Heart left ventricle (tissue), 13 donors: Measurements from ENCODE around the gene RUSF1.

Experiments
- CTCF ChIP-seq, 12 donors: fragments of 200-600 bp; sonication (generic) in 4 of 12; IDR thresholded peaks; one replicate each; pipeline versions ENCODE4 v1.5.0 to v1.8.0; 2018 to 2022; ENCODE audit warnings: antibody characterized with exemption in 12 of 12, mild to moderate bottlenecking in 5 of 12
- POLR2A ChIP-seq, 2 donors: fragments of 450-650 bp; IDR thresholded peaks; one replicate each; pipeline ENCODE4 v1.6.1; 2017; ENCODE audit warnings: antibody characterized with exemption in 2 of 2, mild to moderate bottlenecking in 2 of 2, moderate library complexity in 2 of 2
- donor health status: ischemic (EF 13 %, LVEDD 7.1; RV severe dilation, severe dysfunction).
- donor health status: DM: no; HTN: yes; CAD: no.
- donor health status: DM: no; HTN: no; CAD: no.
- donor health status: ischemic (EF 25% LVEDD 6.9; RV normal size, moderate dysfunction).
- donor health status: ischemic (EF 25% LVEDD 5.7; RV mildly dilated, moderate dysfunction).
- donor health status: ischemic (EF 35%, LVEDD 5.7; RV mildly dilated, moderate dysfunction).
- donor health status: nonischemic (EF 11% LVEDD 7.7; RV severe dilation, severe dysfunction).
- donor health status: DM: yes; HTN: yes; CAD: no.
- donor health status: PGD.
- donor health status: ischemic (EF 29% LVEDD 5.4; RV normal size, mild dysfunction).
- donor health status: nonischemic (EF 23%, LVEDD 6.1; RV moderate dilation, normal function).

- no peak for TF ChIP-seq CTCF (IDR thresholded peaks at IDR 0.05)
- no peak for TF ChIP-seq POLR2A (IDR thresholded peaks at IDR 0.05)
These were observed 67.5 kb downstream of the RUSF1 start for GRCh38 chr16:31440516-31441184.
